Measurements from ENCODE around the gene PPAN. TPM values are rescaled to one million over a fixed set of nuclear protein-coding genes. Genes with fewer than 3 reads are reported as not detected.
A peak's percentile ranks its signal among the peaks of the same experiment; 100 is the strongest.

PPAN gene
- total RNA-seq, 1 experiment from 2014 or later, result 183 TPM

GRCh38 chr19:10107254-10107653 lies 1.1 kb downstream of the PPAN start:
- Histone ChIP-seq H3K9me2 (replicated peaks; ENCODE audit: low read length) (no peaks in the 10 kb centered on the region), H3K9me3 (ENCODE audit: low read length) (no peaks in the 10 kb centered on the region), H3K36me3 (ENCODE audit: low read depth, low read length) (peaks cover 44% of the 10 kb centered on the region), H3K79me2 (ENCODE audit: low read length) (peaks cover 40% of the 10 kb centered on the region), H4K20me1 (ENCODE audit: low read length) (0 out of 2 replicates have a peak, but pooled peaks cover 14% of the 10 kb centered on the region), H3K27me3 (ENCODE audit: low read length) (no peaks in the 10 kb centered on the region), H3K9ac (ENCODE audit: low read length) (peak overlapping the region; percentile 96), H3K4me1 (ENCODE audit: insufficient read depth, low read length) (peaks cover 12% of the 10 kb centered on the region), H3K27ac (ENCODE audit: low read length) (peak overlapping the region; percentile 66), H3K4me3 (ENCODE audit: low read length) (peak overlapping the region; percentile 88), H3K4me2 (ENCODE audit: low read length) (peak overlapping the region; percentile 84), H2AFZ (ENCODE audit: low read length) (no peak overlapping the region), H3F3A (ENCODE audit: low read length, unreplicated experiment) (peaks cover 14% of the 10 kb centered on the region)
- DNase-seq, result no peak
- ChIA-PET POLR2A (ENCODE audit: unreplicated experiment) (no interaction called here), CTCF (no interaction called here)
- no TSS peak for BruUV-seq (replicated peaks)
- intact Hi-C loops (cut with micrococcal nuclease), result no loop called here
- no peak for ATAC-seq
- TF ChIP-seq EZH2 (IDR thresholded peaks at IDR 0.05; ENCODE audit: low read length, unreplicated experiment), result no peak
- no peak for TF ChIP-seq CTCF (conservative IDR thresholded peaks at IDR 0.05; ENCODE audit: low read depth, low read length)
- TF ChIP-seq EZH2phosphoT487 (IDR thresholded peaks at IDR 0.05; ENCODE audit: borderline replicate concordance, low read length), result no peak

GRCh38 chr19:10107817-10108367 lies 1.7 kb downstream of the PPAN start:
- Histone ChIP-seq H3K9me2 (replicated peaks; ENCODE audit: low read length) (no peaks in the 10 kb centered on the region), H3K27me3 (ENCODE audit: low read length) (no peaks in the 10 kb centered on the region), H3K27ac (ENCODE audit: low read length) (no peak overlapping the region), H3K79me2 (ENCODE audit: low read length) (peaks cover 40% of the 10 kb centered on the region), H3K4me3 (ENCODE audit: low read length) (peak overlapping the region; percentile 88), H3F3A (ENCODE audit: low read length, unreplicated experiment) (peaks cover 20% of the 10 kb centered on the region), H4K20me1 (ENCODE audit: low read length) (0 out of 2 replicates have a peak, but pooled peaks cover 14% of the 10 kb centered on the region), H2AFZ (ENCODE audit: low read length) (no peak overlapping the region), H3K36me3 (ENCODE audit: low read depth, low read length) (peaks cover 44% of the 10 kb centered on the region), H3K9me3 (ENCODE audit: low read length) (no peaks in the 10 kb centered on the region), H3K9ac (ENCODE audit: low read length) (peak overlapping the region; percentile 96), H3K4me2 (ENCODE audit: low read length) (peak overlapping the region; percentile 84), H3K4me1 (ENCODE audit: insufficient read depth, low read length) (peaks cover 12% of the 10 kb centered on the region)
- CTCF ChIA-PET, result no interaction called here
- intact Hi-C loops (cut with micrococcal nuclease), result no loop called here
- POLR2A ChIA-PET (ENCODE audit: unreplicated experiment), result no interaction called here
- DNase-seq (no peak), ATAC-seq (no peak)
- TF ChIP-seq EZH2phosphoT487 (IDR thresholded peaks at IDR 0.05; ENCODE audit: borderline replicate concordance, low read length), result no peak
- no peak for TF ChIP-seq CTCF (conservative IDR thresholded peaks at IDR 0.05; ENCODE audit: low read depth, low read length)
- no peak for TF ChIP-seq EZH2 (IDR thresholded peaks at IDR 0.05; ENCODE audit: low read length, unreplicated experiment)
- no TSS peak for BruUV-seq (replicated peaks)

GRCh38 chr19:10109528-10109927 lies 3.4 kb downstream of the PPAN start:
- H3K9me3 ChIP-seq (ENCODE audit: low read length), result no peaks in the 10 kb centered on the region
- H2AFZ ChIP-seq (ENCODE audit: low read length), result no peak overlapping the region
- H3K4me3 ChIP-seq (ENCODE audit: low read length), result no peak overlapping the region
- BruUV-seq (replicated peaks), result no TSS peak
- H3K9me2 ChIP-seq (replicated peaks; ENCODE audit: low read length), result no peaks in the 10 kb centered on the region
- no peak overlapping the region for H3K27ac ChIP-seq (ENCODE audit: low read length)
- H3K79me2 ChIP-seq (ENCODE audit: low read length), result peaks cover 40% of the 10 kb centered on the region
- peaks cover 12% of the 10 kb centered on the region for H3K4me1 ChIP-seq (ENCODE audit: insufficient read depth, low read length)
- H4K20me1 ChIP-seq (ENCODE audit: low read length), result 0 out of 2 replicates have a peak, but pooled peaks cover 14% of the 10 kb centered on the region
- peaks cover 44% of the 10 kb centered on the region for H3K36me3 ChIP-seq (ENCODE audit: low read depth, low read length)
- H3K4me2 ChIP-seq (ENCODE audit: low read length), result no peak overlapping the region
- ATAC-seq (no peak), DNase-seq (no peak)
- intact Hi-C loops (cut with micrococcal nuclease), result no loop called here
- ChIA-PET POLR2A (ENCODE audit: unreplicated experiment) (interaction anchor here (0.6 kb wide), 1 partner anchor 141 kb away, joined by 4 read pairs; no protein-coding TSS in a partner anchor), CTCF (no interaction called here)
- no peak for TF ChIP-seq EZH2 (IDR thresholded peaks at IDR 0.05; ENCODE audit: low read length, unreplicated experiment)
- TF ChIP-seq EZH2phosphoT487 (IDR thresholded peaks at IDR 0.05; ENCODE audit: borderline replicate concordance, low read length), result no peak
- no peak for TF ChIP-seq CTCF (conservative IDR thresholded peaks at IDR 0.05; ENCODE audit: low read depth, low read length)
- H3K9ac ChIP-seq (ENCODE audit: low read length), result no peak overlapping the region
- peaks cover 20% of the 10 kb centered on the region for H3F3A ChIP-seq (ENCODE audit: low read length, unreplicated experiment)
- H3K27me3 ChIP-seq (ENCODE audit: low read length), result no peaks in the 10 kb centered on the region
